Measurements from ENCODE around the gene IL22RA1.

The IL22RA1 gene, protein sequence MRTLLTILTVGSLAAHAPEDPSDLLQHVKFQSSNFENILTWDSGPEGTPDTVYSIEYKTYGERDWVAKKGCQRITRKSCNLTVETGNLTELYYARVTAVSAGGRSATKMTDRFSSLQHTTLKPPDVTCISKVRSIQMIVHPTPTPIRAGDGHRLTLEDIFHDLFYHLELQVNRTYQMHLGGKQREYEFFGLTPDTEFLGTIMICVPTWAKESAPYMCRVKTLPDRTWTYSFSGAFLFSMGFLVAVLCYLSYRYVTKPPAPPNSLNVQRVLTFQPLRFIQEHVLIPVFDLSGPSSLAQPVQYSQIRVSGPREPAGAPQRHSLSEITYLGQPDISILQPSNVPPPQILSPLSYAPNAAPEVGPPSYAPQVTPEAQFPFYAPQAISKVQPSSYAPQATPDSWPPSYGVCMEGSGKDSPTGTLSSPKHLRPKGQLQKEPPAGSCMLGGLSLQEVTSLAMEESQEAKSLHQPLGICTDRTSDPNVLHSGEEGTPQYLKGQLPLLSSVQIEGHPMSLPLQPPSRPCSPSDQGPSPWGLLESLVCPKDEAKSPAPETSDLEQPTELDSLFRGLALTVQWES

DNA sequence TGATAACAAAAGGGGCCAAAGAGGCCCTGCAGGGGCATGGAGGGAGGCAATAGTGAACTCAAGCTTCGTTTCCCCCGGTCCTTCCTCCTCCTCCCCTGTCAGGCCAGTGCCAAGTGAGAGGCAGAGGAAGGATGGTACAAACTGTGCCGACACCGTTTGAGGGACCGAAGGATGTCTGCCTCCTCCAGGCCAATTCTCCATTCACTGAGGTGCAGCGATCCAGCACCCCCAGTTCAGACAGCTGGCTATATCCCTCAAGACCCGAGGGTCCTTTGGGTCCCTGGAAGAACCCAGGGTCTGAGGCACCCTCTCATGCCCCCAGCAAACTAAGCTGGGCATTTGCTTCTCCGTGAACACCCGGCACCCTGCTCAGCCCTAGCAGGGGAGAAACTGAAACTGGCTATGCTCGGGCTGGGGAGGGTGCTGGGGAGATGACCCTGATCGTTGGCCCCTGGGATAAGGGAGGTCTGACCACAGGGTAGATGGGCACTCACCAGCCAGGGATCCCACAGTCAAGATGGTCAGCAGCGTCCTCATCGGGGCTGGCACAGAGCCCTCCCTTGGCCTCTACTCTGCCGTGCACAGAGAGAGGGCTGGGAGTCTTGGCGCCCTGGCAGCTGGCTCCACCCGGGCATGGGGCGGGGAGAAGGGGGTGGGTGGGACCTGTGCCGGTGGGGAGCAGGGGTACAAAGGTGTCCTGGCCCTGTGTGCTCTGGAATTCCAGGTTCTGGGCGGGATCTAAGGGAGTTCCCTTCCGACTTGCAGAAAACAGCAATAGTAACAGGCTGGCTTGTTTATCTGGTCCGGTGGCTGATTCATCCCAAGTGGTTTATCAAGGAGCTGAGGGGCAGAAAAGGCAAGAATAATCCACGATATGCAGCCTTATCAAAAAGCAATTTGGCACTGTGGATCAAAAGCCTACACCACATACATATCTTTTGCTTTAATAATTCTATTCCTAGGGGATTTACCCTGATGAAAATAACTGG lies at the start of gene IL22RA1:
TSS of gene IL22RA1 (minus strand) at position 595 of the 989 bp plus-strand sequence. CDS start at position 537, 58 bp downstream.
- FAIRE-seq = no peak

GRCh38 chr1:24191860-24192259 lies 48.9 kb upstream of the IL22RA1 start:
- FAIRE-seq = no peak

- FAIRE-seq = no peak
These were observed 48.1 kb upstream of the IL22RA1 start for GRCh38 chr1:24190983-24191461.

- no peak for FAIRE-seq
These were observed 46.6 kb upstream of the IL22RA1 start for GRCh38 chr1:24189528-24189927.

GRCh38 chr1:24186993-24187790 lies 44.3 kb upstream of the IL22RA1 start, which contains the start of gene IFNLR1:
IFNLR1 (minus strand) TSS chr1:24187289; CDS start chr1:24187248, 41 bp downstream.
- no peak for FAIRE-seq

GRCh38 chr1:24186711-24186992 lies 43.7 kb upstream of the IL22RA1 start:
- no peak for FAIRE-seq

DNA sequence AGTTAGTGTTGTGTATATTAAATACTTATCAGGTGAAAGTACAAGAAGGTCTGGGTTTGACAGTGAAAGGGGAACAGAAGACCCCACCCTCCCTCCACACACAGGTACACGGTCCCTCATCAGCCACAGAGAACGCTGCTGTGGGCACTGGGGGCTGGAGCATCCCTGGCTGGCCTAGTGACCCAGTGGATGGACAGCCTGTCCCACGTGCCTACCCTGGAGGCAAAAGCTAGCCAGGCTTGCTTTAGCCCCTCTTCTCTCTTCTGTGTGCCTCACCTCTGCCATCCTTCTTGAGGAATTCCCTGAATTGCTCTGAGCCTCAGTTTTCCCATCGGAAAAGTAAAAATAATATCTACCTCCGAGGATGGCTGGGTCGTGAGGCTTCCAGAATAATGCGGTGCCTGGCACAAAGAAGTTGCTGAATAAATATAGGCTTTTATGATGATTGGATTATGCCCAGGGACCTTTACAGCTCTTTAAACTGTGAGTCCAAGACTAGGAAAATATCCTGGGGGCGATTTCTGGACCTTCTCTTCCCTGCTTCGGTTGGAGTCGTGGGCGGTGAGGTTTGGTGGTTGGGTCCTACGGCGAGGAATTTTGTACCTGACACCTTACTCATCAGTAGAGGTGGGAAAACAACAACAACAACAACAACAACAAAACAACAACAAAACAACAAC lies 43.2 kb upstream of the IL22RA1 start:
- no peak for FAIRE-seq

- FAIRE-seq = no peak
These were observed 42.1 kb upstream of the IL22RA1 start for GRCh38 chr1:24185076-24185475.

GRCh38 chr1:24182061-24182460 lies 39.1 kb upstream of the IL22RA1 start:
- no peak for FAIRE-seq

GRCh38 chr1:24181619-24182018 lies 38.7 kb upstream of the IL22RA1 start:
- no peak for FAIRE-seq

DNA sequence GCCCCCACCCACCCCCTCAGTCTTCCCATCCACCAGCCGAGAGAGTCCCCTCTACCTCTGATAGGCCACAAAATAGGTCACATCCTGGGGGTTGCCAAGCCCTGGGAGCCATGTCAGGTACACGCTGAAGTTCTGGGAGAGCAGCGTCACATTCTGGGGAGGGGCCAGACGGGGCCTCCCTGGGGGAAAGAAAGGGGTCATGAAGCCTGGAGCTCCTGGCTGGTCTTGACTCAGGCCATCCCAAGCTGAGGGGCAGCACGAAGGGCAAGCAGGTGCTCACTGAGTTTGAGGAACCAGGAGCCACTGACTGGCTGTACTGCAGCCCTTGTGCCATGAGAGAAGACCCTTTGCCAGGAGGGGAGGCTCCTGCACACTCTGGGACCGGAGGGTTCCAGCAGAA lies 37.7 kb upstream of the IL22RA1 start:
- FAIRE-seq = no peak

- FAIRE-seq = no peak
These were observed 36.4 kb upstream of the IL22RA1 start for GRCh38 chr1:24179251-24179840.

GRCh38 chr1:24178407-24178806 lies 35.5 kb upstream of the IL22RA1 start:
- no peak for FAIRE-seq

DNA sequence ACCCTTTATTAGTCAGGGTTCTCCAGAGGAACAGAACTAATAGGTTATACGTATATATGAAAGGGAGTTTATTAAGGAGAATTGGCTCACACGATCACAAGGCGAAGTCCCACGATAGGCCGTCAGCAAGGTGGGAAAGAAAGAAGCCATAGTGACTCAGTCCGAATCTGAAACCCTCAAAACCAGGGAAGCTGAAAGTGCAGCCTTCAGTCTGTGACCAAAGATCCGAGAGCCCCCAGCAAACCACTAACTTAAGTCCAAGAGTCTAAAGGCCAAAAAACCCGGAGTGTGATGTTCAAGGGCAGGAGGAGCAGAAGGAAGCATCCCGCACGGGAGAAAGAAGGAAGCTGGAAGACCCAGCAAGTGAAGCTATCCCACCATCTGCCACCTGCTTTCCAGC lies 34.2 kb upstream of the IL22RA1 start:
- no peak for FAIRE-seq

- no peak for FAIRE-seq
These were observed 32.3 kb upstream of the IL22RA1 start for GRCh38 chr1:24175033-24175755.

GRCh38 chr1:24173638-24174575 lies 31.0 kb upstream of the IL22RA1 start:
- FAIRE-seq = no peak

GRCh38 chr1:24172598-24172997 lies 29.7 kb upstream of the IL22RA1 start:
- no peak for FAIRE-seq

- FAIRE-seq = no peak
These were observed 26.3 kb upstream of the IL22RA1 start for GRCh38 chr1:24169286-24169685.

DNA sequence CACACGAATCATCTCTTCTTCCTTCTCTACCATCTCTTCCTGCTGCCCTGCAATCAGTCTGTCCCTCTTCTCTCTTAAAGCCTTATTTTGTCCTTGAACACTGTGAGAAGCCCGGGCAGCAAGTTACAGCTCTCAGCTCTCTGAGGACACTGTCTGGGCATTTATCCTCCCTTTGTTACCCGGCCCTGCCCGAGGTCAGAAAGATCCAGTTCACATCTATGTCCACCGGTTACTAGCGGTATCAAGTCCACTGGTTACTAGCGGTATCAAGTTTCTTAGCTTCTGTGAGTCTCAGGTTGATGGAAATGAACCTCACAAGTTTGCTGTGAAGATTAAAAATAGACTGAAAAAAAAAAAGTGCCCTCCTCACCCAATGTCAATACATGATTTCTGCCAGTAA lies 25.3 kb upstream of the IL22RA1 start:
- FAIRE-seq = no peak

DNA sequence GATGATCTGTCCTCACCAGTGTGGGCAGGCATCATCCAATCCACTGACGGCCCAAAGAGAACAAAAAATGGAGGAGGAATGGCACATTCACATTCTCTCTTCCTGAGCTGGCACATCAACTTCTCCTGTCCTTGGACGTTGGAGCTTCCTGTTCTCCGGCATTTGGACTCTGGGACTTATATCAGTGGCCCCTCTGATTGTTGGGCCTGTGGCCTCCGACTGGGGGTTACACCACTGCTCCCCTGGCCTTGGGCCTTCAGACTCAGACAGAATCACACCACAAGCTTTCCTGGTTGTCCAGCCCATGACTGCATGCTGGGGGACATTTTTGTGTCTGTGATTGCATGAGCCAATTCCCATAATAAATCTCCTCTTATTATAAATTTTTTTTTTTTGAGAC lies 24.1 kb upstream of the IL22RA1 start:
- no peak for FAIRE-seq

Data from islet of Langerhans (tissue), 1 donor.